Nephron progenitor cell (in vitro differentiated cells): ENCODE data around the gene LMAN2.

Experiments used
- DNase-seq: peaks from one replicate; pipeline ENCODE4 v3.0.0; 2021
- H3K27ac Mint-ChIP-seq: 2 replicates; pipeline ENCODE4 v1.8.0; 2021; ENCODE audit warnings: mild to moderate bottlenecking, moderate library complexity, mixed read lengths
- H3K27me3 Mint-ChIP-seq: 2 replicates; pipeline ENCODE4 v1.8.0; 2021; ENCODE audit warnings: mild to moderate bottlenecking, low read depth, mixed read lengths; ENCODE audit not compliant: poor library complexity
- H3K36me3 Mint-ChIP-seq: 2 replicates; pipeline ENCODE4 v1.8.0; 2021; ENCODE audit warnings: low read depth, mixed read lengths
- H3K4me1 Mint-ChIP-seq: 2 replicates; pipeline ENCODE4 v1.8.0; 2021; ENCODE audit warnings: mixed read lengths
- H3K4me3 Mint-ChIP-seq: 2 replicates; pipeline ENCODE4 v1.8.0; 2021; ENCODE audit warnings: mild to moderate bottlenecking, moderate library complexity, mixed read lengths
- H3K9me3 Mint-ChIP-seq: 2 replicates; pipeline ENCODE4 v1.8.0; 2021; ENCODE audit warnings: mild to moderate bottlenecking, moderate library complexity, mixed read lengths
- CTCF ChIP-seq: fragments of 200-600 bp; sonication (generic); IDR thresholded peaks from 2 replicates; pipeline ENCODE4 v1.5.0; 2021; ENCODE audit warnings: antibody characterized with exemption

The LMAN2 gene

DNA sequence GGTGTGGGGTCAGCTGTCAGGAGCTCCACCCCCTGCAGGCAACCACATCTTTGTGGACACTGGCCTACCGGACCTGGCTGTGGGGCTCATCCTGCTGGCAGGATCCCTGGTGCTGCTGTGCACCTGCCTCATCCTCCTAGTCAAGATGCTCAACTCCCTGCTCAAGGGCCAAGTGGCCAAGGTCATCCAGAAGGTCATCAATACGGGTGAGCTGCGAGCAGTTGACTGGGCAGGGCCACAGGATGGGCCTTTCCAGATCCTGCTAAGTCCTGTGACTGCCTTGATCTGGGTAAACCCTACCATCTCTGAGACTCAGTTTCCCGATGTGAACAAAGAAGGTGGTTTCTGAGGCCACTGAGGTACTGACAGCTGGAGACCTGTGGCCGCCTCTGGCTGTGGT lies 42.5 kb upstream of the LMAN2 start:
- no peak for DNase-seq
- no peaks in the 10 kb centered on the region for H3K36me3 Mint-ChIP-seq
- peaks cover 8% of the 10 kb centered on the region for H3K27me3 Mint-ChIP-seq
- H3K27ac Mint-ChIP-seq: no peak overlapping the region
- no peak overlapping the region for H3K4me3 Mint-ChIP-seq
- no peak for TF ChIP-seq CTCF
- H3K4me1 Mint-ChIP-seq: peaks cover 25% of the 10 kb centered on the region
- no peaks in the 10 kb centered on the region for H3K9me3 Mint-ChIP-seq

DNA sequence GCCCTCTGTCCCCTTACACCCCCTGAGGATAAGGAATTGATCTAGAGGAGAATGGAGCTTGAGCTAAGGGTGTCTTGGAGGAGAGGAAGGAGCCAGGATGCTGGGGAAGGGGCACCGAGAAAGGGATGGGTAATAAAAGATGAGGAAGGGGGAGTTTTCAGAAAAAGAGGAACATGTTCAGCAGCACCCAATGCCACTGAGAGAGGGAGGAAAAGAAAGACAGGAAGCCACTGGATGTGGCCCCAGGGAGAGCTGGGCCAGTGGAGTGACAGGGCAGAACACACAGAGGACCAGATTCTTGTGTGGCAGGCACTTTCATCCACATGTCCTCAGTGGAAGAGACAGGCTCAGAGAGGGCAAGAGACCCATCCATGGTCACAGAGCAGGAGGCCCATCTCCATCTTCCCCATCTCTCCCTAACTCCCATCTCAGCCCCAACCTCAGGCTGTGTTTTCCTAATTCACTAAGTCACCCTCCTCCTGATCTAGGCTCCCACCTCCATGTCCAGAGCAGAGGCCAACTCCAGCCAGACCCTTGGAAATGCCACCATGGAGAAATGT lies 41.8 kb upstream of the LMAN2 start:
- Mint-ChIP-seq H3K36me3 (no peaks in the 10 kb centered on the region), H3K9me3 (no peaks in the 10 kb centered on the region), H3K4me3 (no peak overlapping the region), H3K4me1 (peaks cover 32% of the 10 kb centered on the region), H3K27ac (peak overlapping the region; percentile 79), H3K27me3 (peaks cover 9% of the 10 kb centered on the region)
- no peak for TF ChIP-seq CTCF
- DNase-seq: no peak

- peaks cover 14% of the 10 kb centered on the region for H3K27me3 Mint-ChIP-seq
- no peak overlapping the region for H3K27ac Mint-ChIP-seq
- no peak for DNase-seq
- H3K4me3 Mint-ChIP-seq: no peak overlapping the region
- no peak for TF ChIP-seq CTCF
- peaks cover 36% of the 10 kb centered on the region for H3K4me1 Mint-ChIP-seq
- H3K9me3 Mint-ChIP-seq: no peaks in the 10 kb centered on the region
- no peaks in the 10 kb centered on the region for H3K36me3 Mint-ChIP-seq
These were observed 41.3 kb upstream of the LMAN2 start for GRCh38 chr5:177392765-177393164.

DNA sequence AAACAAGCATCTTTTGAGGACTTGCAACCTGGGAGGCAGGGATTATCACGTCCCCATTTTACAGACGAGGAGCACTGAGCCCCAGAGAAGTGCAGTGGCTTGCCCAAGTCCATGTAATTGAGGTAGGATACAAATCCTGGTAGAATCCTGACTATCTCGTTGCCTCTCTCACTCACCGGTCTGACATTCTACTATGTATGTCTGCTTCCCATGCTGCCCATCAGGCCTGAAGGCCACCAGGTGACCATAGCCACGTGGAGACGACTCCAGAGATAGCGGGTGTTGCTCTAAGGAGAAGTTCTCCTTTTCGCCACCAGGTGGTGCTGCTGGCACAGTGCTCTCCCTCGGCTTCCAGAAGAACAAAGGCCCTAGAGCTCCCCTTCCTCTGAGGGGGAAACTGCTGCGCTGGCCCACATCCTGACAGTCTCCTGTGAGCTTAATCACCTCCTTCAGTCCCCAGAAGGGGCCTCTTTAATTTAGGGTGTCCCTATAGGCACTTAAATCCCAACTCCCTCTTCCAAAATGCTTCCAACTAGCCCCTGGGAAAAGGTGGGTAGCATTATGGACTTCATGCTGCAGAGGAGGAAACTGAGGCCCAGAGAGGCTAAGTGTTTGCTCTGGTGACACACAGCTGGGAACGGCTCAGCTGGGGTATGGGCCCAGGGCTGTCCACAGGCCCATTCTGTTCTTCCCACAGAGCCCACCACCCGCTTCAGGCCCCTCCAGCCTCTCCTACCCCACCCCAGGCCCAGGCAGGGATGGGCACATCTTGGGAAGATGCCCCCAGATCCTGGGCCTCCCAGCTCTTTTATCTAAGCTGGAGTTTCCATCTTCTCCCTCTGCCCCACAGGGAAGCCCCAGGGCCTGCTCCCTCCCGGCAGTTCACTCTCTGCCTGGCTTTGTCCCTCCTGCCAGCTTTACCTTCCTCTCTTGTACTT lies 39.2 kb upstream of the LMAN2 start:
- Mint-ChIP-seq H3K36me3 (no peaks in the 10 kb centered on the region), H3K9me3 (no peaks in the 10 kb centered on the region), H3K4me3 (no peak overlapping the region), H3K4me1 (peaks cover 47% of the 10 kb centered on the region), H3K27ac (no peak overlapping the region), H3K27me3 (peaks cover 10% of the 10 kb centered on the region)
- peak; percentile 89 for DNase-seq
- TF ChIP-seq CTCF: peak; percentile 99

GRCh38 chr5:177389241-177390169 lies 38.0 kb upstream of the LMAN2 start:
- H3K4me3 Mint-ChIP-seq: no peak overlapping the region
- no peak for DNase-seq
- peaks cover 47% of the 10 kb centered on the region for H3K4me1 Mint-ChIP-seq

More at GRCh38 chr5:177389241-177390169, 38.0 kb upstream of the LMAN2 start:
- H3K27ac Mint-ChIP-seq: no peak overlapping the region
- H3K9me3 Mint-ChIP-seq: no peaks in the 10 kb centered on the region
- TF ChIP-seq CTCF: no peak
- H3K36me3 Mint-ChIP-seq: no peaks in the 10 kb centered on the region
- H3K27me3 Mint-ChIP-seq: peaks cover 10% of the 10 kb centered on the region
